Transverse colon (tissue), 4 donors: ENCODE measurements around the gene BTBD3. TPM values are rescaled to one million over a fixed set of nuclear protein-coding genes. Genes with fewer than 3 reads are reported as not detected.
A peak's percentile ranks its signal among the peaks of the same experiment; 100 is the strongest.

ENCODE experiments used
- DNase-seq: peaks from one replicate; pipeline ENCODE4 v3.0.0-alpha.2; 2019
- H3K27ac ChIP-seq, 4 donors: fragments of 200-600 bp; sonication (generic); 2 replicates each; pipeline ENCODE4 v1.5.1; 2016 to 2018; ENCODE audit warnings: inconsistent platforms in 4 of 4
- H3K27me3 ChIP-seq: fragments of 200-600 bp; sonication (generic); 2 replicates; pipeline ENCODE4 v1.5.1; 2017; ENCODE audit warnings: inconsistent platforms
- H3K36me3 ChIP-seq, 4 donors: fragments of 200-600 bp; sonication (generic); 2 replicates each; pipeline ENCODE4 v1.5.1; 2017 to 2019; ENCODE audit warnings: inconsistent platforms in 4 of 4
- H3K4me1 ChIP-seq, 4 donors: fragments of 200-600 bp; sonication (generic); 2 replicates each; pipeline ENCODE4 v1.5.1; 2017 to 2020; ENCODE audit warnings: inconsistent platforms in 4 of 4
- H3K4me3 ChIP-seq, 4 donors: fragments of 200-600 bp; sonication (generic); 1 replicate in 1 of 4; 2 replicates in 3 of 4; pipeline versions ENCODE4 v1.5.1 to v1.6.1; 2017 to 2019; ENCODE audit warnings: inconsistent platforms in 4 of 4
- H3K9me3 ChIP-seq, 2 donors: fragments of 200-600 bp; sonication (generic); 2 replicates each; pipeline ENCODE4 v1.5.1; 2017 to 2019; ENCODE audit warnings: inconsistent platforms in 2 of 2
- EP300 ChIP-seq: sonication (generic); formaldehyde crosslinking; IDR thresholded peaks from one replicate; pipeline ENCODE4 v1.6.1; 2017; ENCODE audit warnings: antibody characterized with exemption, low read depth
- POLR2A ChIP-seq: fragments of 450-650 bp; IDR thresholded peaks from one replicate; pipeline ENCODE4 v1.6.1; 2016; ENCODE audit warnings: antibody characterized with exemption, mild to moderate bottlenecking, moderate library complexity
- POLR2AphosphoS5 ChIP-seq, 3 donors: sonication (generic); formaldehyde crosslinking; IDR thresholded peaks; one replicate each; pipeline ENCODE4 v1.6.1; 2016; ENCODE audit warnings: antibody characterized with exemption in 3 of 3
- WGBS, 2 donors: methylation state at CpG; one replicate each; pipeline ENCODE4 v1.1.5; 2018; ENCODE audit warnings: low coverage in 1 of 2; 5-methylcytosine and 5-hydroxymethylcytosine counted together
- in situ Hi-C, 4 donors: fragments of 200-750 bp; cut with MboI; loops; one replicate each; pipeline versions ENCODE4 v1.15.0 to v1.15.1; 2017; ENCODE audit warnings: low sequenced_read_pairs in 3 of 4, low pct_ligation_motif_present in 1 of 4, low pct_unique_long_range_greater_than_20kb in 1 of 4
- intact Hi-C: fragments of 100-400 bp; cut with DNase I; formaldehyde crosslinking; loops from one replicate; pipeline ENCODE4 v1.15.1; 2023; ENCODE audit warnings: low total_unique reads
- total RNA-seq, 4 donors: library from RNA; depleted of rRNA; stranded (reverse); fragments of >200 nt; gene quantifications; one replicate each; pipeline ENCODE4 v1.1.0, GENCODE V29; 2016
- TF ChIP-seq, protein P1 (sequence below), 5 experiments: fragments of 200-600 bp in 3 of 5; fragments of 450-650 bp in 2 of 5; sonication (generic) in 3 of 5; IDR thresholded peaks; 1 replicate in 2 of 5; 2 replicates in 3 of 5; pipeline ENCODE4 v1.5.1; 2016 to 2017; ENCODE audit warnings: antibody characterized with exemption in 5 of 5, inconsistent platforms in 3 of 5, mild to moderate bottlenecking in 2 of 5, moderate library complexity in 1 of 5

Gene BTBD3
- total RNA-seq, 4 donors from 2014 or later = 37.2 to 66.8 (median 60.6) TPM

DNA sequence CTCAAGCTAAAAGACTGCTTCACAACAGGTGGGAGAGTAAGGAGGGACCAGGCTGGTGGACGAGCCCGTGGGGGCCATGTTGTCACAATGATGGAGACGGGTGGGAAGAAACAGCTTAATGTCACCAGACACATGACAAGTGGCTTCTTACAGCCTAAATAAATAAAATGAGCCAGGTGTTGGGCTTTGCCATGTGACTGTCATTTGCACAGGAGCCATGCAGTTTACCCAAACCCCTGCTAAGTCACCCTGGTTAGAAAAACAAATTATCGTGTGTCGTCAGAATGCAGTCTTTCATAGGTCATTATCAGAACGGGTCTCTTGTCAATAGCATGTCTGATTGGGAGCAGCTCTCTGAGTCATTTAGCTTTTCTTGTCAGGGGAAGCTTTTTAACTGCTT, 18.5 kb downstream of the BTBD3 start:
- no peaks in the 10 kb centered on the region for H3K36me3 ChIP-seq
- peaks cover 0 to 9% (median 1%) of the 10 kb centered on the region in 4 donors for H3K4me1 ChIP-seq
- H3K27ac ChIP-seq = no peak overlapping the region
- 46 to 75% methylated on average over 3 to 6 of the region's 6 CpGs for WGBS, 2 donors
- TF ChIP-seq POLR2AphosphoS5 (IDR thresholded peaks at IDR 0.05) (no peak), EP300 (no peak), POLR2A (no peak)
- TF ChIP-seq, protein P1, sequence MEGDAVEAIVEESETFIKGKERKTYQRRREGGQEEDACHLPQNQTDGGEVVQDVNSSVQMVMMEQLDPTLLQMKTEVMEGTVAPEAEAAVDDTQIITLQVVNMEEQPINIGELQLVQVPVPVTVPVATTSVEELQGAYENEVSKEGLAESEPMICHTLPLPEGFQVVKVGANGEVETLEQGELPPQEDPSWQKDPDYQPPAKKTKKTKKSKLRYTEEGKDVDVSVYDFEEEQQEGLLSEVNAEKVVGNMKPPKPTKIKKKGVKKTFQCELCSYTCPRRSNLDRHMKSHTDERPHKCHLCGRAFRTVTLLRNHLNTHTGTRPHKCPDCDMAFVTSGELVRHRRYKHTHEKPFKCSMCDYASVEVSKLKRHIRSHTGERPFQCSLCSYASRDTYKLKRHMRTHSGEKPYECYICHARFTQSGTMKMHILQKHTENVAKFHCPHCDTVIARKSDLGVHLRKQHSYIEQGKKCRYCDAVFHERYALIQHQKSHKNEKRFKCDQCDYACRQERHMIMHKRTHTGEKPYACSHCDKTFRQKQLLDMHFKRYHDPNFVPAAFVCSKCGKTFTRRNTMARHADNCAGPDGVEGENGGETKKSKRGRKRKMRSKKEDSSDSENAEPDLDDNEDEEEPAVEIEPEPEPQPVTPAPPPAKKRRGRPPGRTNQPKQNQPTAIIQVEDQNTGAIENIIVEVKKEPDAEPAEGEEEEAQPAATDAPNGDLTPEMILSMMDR (IDR thresholded peaks at IDR 0.05) = no peak
- H3K9me3 ChIP-seq = no peaks in the 10 kb centered on the region
- in situ Hi-C loops = loop anchor here in 1 of 4 donors (25.0 kb wide), 1 partner anchor 101 kb away; no protein-coding TSS in a partner anchor
- no peak overlapping the region for H3K4me3 ChIP-seq
- intact Hi-C loops = no loop called here
- DNase-seq = no peak
- H3K27me3 ChIP-seq = no peaks in the 10 kb centered on the region

DNA sequence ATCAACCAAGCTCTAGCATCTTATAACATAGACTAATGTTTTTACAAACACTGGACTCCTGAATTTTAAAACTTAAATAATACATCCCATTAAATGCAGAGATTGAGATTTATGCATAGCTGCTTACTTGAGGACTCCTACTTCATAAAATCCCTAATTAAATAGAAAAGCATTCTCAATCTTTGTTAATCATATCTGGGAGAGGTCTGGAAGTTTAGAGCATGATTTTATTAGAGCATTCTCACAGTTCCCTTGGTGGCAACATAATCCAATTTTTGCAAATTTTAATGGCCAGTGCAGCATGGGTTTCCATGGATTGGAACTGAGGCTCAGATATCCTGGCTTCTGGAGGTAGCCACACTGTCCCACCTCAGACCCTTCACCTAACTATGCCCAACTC, 19.5 kb downstream of the BTBD3 start:
- intact Hi-C loops (no loop called here), in situ Hi-C loops (loop anchor here in 1 of 4 donors (25.0 kb wide), 1 partner anchor 100 kb away; no protein-coding TSS in a partner anchor)
- H3K27ac ChIP-seq = no peak overlapping the region
- no peaks in the 10 kb centered on the region for H3K9me3 ChIP-seq
- no peaks in the 10 kb centered on the region for H3K36me3 ChIP-seq
- peaks cover 0 to 19% (median 8%) of the 10 kb centered on the region in 4 donors for H3K4me1 ChIP-seq
- no peak for TF ChIP-seq POLR2A
- TF ChIP-seq, protein P1 (IDR thresholded peaks at IDR 0.05) = no peak
- no peak for TF ChIP-seq EP300
- TF ChIP-seq POLR2AphosphoS5 (IDR thresholded peaks at IDR 0.05) = no peak
- DNase-seq = no peak
- H3K27me3 ChIP-seq = no peaks in the 10 kb centered on the region
- no peak overlapping the region for H3K4me3 ChIP-seq

- Histone ChIP-seq H3K9me3 (no peaks in the 10 kb centered on the region), H3K27me3 (no peaks in the 10 kb centered on the region), H3K36me3 (no peaks in the 10 kb centered on the region), H3K4me3 (no peak overlapping the region), H3K27ac (peak overlapping the region; percentile 47 to 64 (median 58)), H3K4me1 (peaks cover 0 to 20% (median 10%) of the 10 kb centered on the region in 4 donors)
- DNase-seq = no peak
- in situ Hi-C loops = loop anchor here in 1 of 4 donors (25.0 kb wide), 1 partner anchor 96 kb away; no protein-coding TSS in a partner anchor
- WGBS, 2 donors = 62 to 80% methylated on average over 2 to 4 of the region's 4 CpGs
- intact Hi-C loops = no loop called here
- TF ChIP-seq, protein P1 (IDR thresholded peaks at IDR 0.05) = no peak
- no peak for TF ChIP-seq POLR2A
- no peak for TF ChIP-seq POLR2AphosphoS5 (IDR thresholded peaks at IDR 0.05)
- TF ChIP-seq EP300 = no peak
Observed at GRCh38 chr20:11941593-11942246, 24.0 kb downstream of the BTBD3 start.

- Histone ChIP-seq H3K4me1 (peaks cover 0 to 21% (median 10%) of the 10 kb centered on the region in 4 donors), H3K27me3 (no peaks in the 10 kb centered on the region), H3K36me3 (no peaks in the 10 kb centered on the region), H3K27ac (no peak overlapping the region), H3K4me3 (no peak overlapping the region), H3K9me3 (no peaks in the 10 kb centered on the region)
- in situ Hi-C loops = loop anchor here in 1 of 4 donors (25.0 kb wide), 1 partner anchor 94 kb away; no protein-coding TSS in a partner anchor
- DNase-seq = no peak
- WGBS, 2 donors = 72 to 88% methylated on average over 3 to 6 of the region's 6 CpGs
- TF ChIP-seq POLR2A (no peak), EP300 (no peak), POLR2AphosphoS5 (IDR thresholded peaks at IDR 0.05) (no peak)
- TF ChIP-seq, protein P1 (IDR thresholded peaks at IDR 0.05) = no peak
- intact Hi-C loops = no loop called here
Observed at GRCh38 chr20:11943778-11944177, 26.1 kb downstream of the BTBD3 start.
